Adrenal gland (tissue), 12 donors: Measurements from ENCODE around the gene DACT2. TPM values are rescaled to one million over a fixed set of nuclear protein-coding genes. Genes with fewer than 3 reads are reported as not detected.
"Not testable (repeated sequence)": the region's sequence is repeated elsewhere in the genome, so short reads cannot be mapped to it uniquely, and the experiment has no call there.

Experiments
- DNase-seq, 7 donors: peaks; one replicate each; pipeline ENCODE4 v3.0.0-alpha.2; 2019 to 2020
- H3K27ac ChIP-seq, 5 donors: fragments of 200-600 bp; sonication (generic) in 4 of 5; 1 replicate in 3 of 5; 2 replicates in 2 of 5; pipeline versions ENCODE4 v1.5.1 to v1.8.0; 2016 to 2020; ENCODE audit warnings: mild to moderate bottlenecking in 1 of 5
- H3K27me3 ChIP-seq: fragments of 200-600 bp; 2 replicates; pipeline ENCODE4 v1.8.0; 2021
- H3K36me3 ChIP-seq, 2 donors: fragments of 200-600 bp; replicated peaks in 1 of 2; 1 replicate in 1 of 2; 2 replicates in 1 of 2; pipeline versions ENCODE4 v1.5.1 to v1.8.0; 2018 to 2022
- H3K4me1 ChIP-seq, 2 donors: fragments of 200-600 bp; replicated peaks in 1 of 2; 1 replicate in 1 of 2; 2 replicates in 1 of 2; pipeline versions ENCODE4 v1.5.1 to v1.8.0; 2018 to 2021
- H3K4me3 ChIP-seq, 4 donors: fragments of 200-600 bp; sonication (generic) in 3 of 4; one replicate each; pipeline ENCODE4 v1.5.1; 2016 to 2018
- H3K9me3 ChIP-seq, 3 donors: fragments of 200-600 bp; sonication (generic) in 1 of 3; replicated peaks in 1 of 3; 1 replicate in 2 of 3; 2 replicates in 1 of 3; pipeline versions ENCODE4 v1.5.1 to v1.8.0; 2016 to 2021
- CTCF ChIP-seq, 6 experiments: fragments of 450-650 bp in 4 of 6; fragments of 200-600 bp in 2 of 6; sonication (generic) in 1 of 6; IDR thresholded peaks; 1 replicate in 5 of 6; 2 replicates in 1 of 6; pipeline versions ENCODE4 v1.5.1 to v1.8.0; 2016 to 2021; ENCODE audit warnings: antibody characterized with exemption in 6 of 6, mild to moderate bottlenecking in 2 of 6, moderate library complexity in 1 of 6
- POLR2A ChIP-seq, 2 donors: fragments of 450-650 bp; IDR thresholded peaks; one replicate each; pipeline ENCODE4 v1.6.1; 2017; ENCODE audit warnings: antibody characterized with exemption in 2 of 2, mild to moderate bottlenecking in 2 of 2, moderate library complexity in 1 of 2
- WGBS, 4 donors: extraction: QIAGEN DNeasy Blood & Tissue Kit in 2 of 4; methylation state at CpG; one replicate each; pipeline versions ENCODE4 v1.1.5 to v1.1.7; 2013 to 2017; 5-methylcytosine and 5-hydroxymethylcytosine counted together
- intact Hi-C, 2 donors: fragments of 100-400 bp; cut with DNase I; formaldehyde crosslinking; loops; one replicate each; pipeline versions ENCODE4 v1.14.1 to v1.15.0; 2022 to 2023
- polyA plus RNA-seq, 3 donors: library from polyadenylated mRNA; stranded (reverse); fragments of 200-250 nt in 2 of 3; fragments of 350-450 nt in 1 of 3; fragmentation: Illumina TruSeq in 1 of 3; extraction: RNeasy Lipid Tissue Mini Kit (QIAGEN cat#74804) in 1 of 3; gene quantifications; one replicate each; pipeline ENCODE4 v1.2.3, GENCODE V29; 2013 to 2014
- total RNA-seq, 9 donors: library from RNA; depleted of rRNA in 4 of 9; stranded (reverse); fragments of >200 nt in 4 of 9; fragments of 120-200 nt in 1 of 9; fragmentation: NEBNext Ultra II Directional in 1 of 9; extraction: Animal tissue kit (Norgen Biotek cat#: 25700) in 1 of 9; gene quantifications; one replicate each; pipeline versions ENCODE4 v1.1.0 to v1.2.4, GENCODE V29; 2013 to 2023
- donor health status: healthy with polysubstance abuse.
- donor health status: Bipolar disorder and iron deficiency.
- donor health status: DM: yes; HTN: yes; CAD: no.
- donor health status: DM: no; HTN: no; CAD: no.
- donor health status: DM: no; HTN: no; CAD: no.
- donor health status: DM: yes; HTN: yes; CAD: no.

Gene DACT2
- total and polyA plus RNA-seq, 12 donors = 0.05 to 11.2 (median 2.8) TPM

DNA sequence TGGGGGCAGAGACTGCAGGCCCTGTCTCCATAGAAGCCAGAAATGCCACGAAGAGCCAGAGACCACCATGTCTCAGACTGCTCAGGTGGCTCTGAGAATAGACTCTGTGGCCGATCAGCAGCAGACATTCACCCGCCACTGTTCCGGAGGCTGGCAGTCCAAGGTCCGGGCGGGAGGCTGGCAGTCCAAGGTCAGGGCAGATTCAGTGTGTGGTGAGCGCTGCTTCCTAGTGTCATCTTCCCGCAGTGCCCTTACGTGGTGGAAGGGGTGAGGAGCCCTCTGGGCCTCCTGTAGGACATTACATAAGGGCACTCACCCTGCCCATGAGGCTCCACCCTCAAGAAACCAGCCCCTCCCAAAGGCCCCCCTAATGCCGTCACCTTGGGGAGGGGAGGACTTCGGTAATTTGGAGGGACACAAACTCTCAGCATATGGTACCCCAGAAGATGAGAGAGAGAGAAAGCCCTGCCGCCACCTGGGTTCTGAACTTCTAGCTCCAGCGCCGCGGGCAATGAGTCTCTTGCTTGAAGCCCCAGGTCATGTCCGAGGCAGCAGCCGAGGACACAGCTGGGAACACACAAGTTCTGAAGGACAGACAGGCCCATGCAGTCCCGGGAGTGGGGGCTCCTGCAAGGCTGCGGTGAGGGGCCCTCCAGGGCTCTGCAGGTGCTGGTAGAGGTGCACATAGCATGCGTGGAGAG is 36.4 kb downstream of the DACT2 start:
- WGBS, 4 donors = 65 to 87% (median 73%) methylated on average over 11 to 20 of the region's 20 CpGs
- Histone ChIP-seq H3K9me3 (no peaks in the 10 kb centered on the region), H3K4me3 (no peak overlapping the region), H3K27me3 (no peaks in the 10 kb centered on the region), H3K4me1 (no peaks in the 10 kb centered on the region), H3K36me3 (no peaks in the 10 kb centered on the region), H3K27ac (no peak overlapping the region)
- intact Hi-C loops = no loop called here
- no peak for TF ChIP-seq CTCF (IDR thresholded peaks at IDR 0.05)
- no peak for TF ChIP-seq POLR2A (IDR thresholded peaks at IDR 0.05)
- no peak for DNase-seq

DNA sequence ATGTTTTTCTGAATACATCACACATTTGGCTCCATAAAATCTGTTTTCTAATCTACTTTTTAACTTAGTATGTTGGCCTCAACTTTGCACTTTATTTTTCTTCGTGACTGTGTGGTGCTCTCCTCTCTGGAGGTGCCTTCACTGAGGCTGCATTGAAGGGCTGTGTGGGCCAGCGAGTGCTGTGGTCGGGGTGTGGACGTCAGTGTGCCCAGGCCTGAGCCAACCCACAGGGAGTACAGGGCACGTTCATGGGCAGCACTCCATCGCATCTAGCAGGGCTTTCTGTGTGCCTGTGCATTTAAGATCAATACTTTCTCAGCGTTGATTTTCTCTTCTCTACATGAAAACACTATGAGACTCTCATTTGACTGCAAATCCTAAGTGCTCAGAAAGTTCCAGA is 37.8 kb downstream of the DACT2 start:
- Histone ChIP-seq H3K9me3 (no peaks in the 10 kb centered on the region), H3K4me1 (no peaks in the 10 kb centered on the region), H3K27me3 (no peaks in the 10 kb centered on the region), H3K36me3 (no peaks in the 10 kb centered on the region), H3K4me3 (no peak overlapping the region), H3K27ac (no peak overlapping the region)
- TF ChIP-seq CTCF (IDR thresholded peaks at IDR 0.05) = no peak
- no peak for TF ChIP-seq POLR2A (IDR thresholded peaks at IDR 0.05)
- intact Hi-C loops = no loop called here
- 71 to 81% (median 77%) methylated on average over 7 of the region's 7 CpGs for WGBS, 4 donors
- DNase-seq = no peak

GRCh38 chr6:168281314-168281713 is 38.3 kb downstream of the DACT2 start:
- H3K36me3 ChIP-seq, H3K27ac ChIP-seq, H3K4me1 ChIP-seq, DNase-seq, H3K27me3 ChIP-seq, intact Hi-C loops, H3K4me3 ChIP-seq, H3K9me3 ChIP-seq: not testable (repeated sequence)
- 86 to 94% (median 90%) methylated on average over 6 to 13 of the region's 13 CpGs for WGBS, 4 donors

DNA sequence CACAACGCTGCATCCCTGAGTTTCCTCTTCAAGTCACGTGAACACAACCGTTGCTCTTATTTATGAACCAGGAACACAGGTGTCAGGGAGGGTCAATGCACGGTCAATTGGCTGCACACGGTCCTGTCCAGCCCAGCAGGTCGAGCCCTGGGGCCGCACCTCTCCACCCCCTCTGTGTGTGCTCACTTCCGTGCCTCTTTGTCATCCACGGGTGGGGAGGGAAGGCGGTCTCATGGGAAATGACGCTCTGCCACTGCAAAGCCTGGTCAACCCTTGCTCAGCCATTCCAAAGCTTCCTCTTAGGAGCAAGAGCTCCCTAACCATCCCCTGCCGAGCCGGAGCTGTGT is 38.7 kb downstream of the DACT2 start:
- Histone ChIP-seq H3K4me3 (no peak overlapping the region), H3K27ac (no peak overlapping the region), H3K9me3 (no peaks in the 10 kb centered on the region), H3K36me3 (no peaks in the 10 kb centered on the region), H3K4me1 (no peaks in the 10 kb centered on the region), H3K27me3 (no peaks in the 10 kb centered on the region)
- TF ChIP-seq CTCF (IDR thresholded peaks at IDR 0.05) (no peak), POLR2A (IDR thresholded peaks at IDR 0.05) (no peak)
- WGBS, 4 donors = 53 to 67% (median 56%) methylated on average over 9 to 13 of the region's 13 CpGs
- intact Hi-C loops = no loop called here
- DNase-seq = no peak
